Stimulated activated naive CD8-positive, alpha-beta T cell treated with anti-CD3 and anti-CD28 coated beads, Interleukin-15, Interleukin-2, amounts not matched to agents 100 ng/mL and 50 ng/mL, for 24 hours (primary cell): ENCODE data around the gene KCNAB3.

Experiments
- H3K27ac Mint-ChIP-seq: one replicate; pipeline ENCODE4 v1.8.0; 2021; ENCODE audit warnings: mild to moderate bottlenecking, mixed read lengths
- H3K27me3 Mint-ChIP-seq: one replicate; pipeline ENCODE4 v1.8.0; 2021; ENCODE audit warnings: mixed read lengths
- H3K36me3 Mint-ChIP-seq: one replicate; pipeline ENCODE4 v1.8.0; 2021; ENCODE audit warnings: low read depth, mixed read lengths
- H3K4me1 Mint-ChIP-seq: one replicate; pipeline ENCODE4 v1.8.0; 2021; ENCODE audit warnings: low read depth, mixed read lengths
- H3K4me3 Mint-ChIP-seq: one replicate; pipeline ENCODE4 v1.8.0; 2021; ENCODE audit warnings: mild to moderate bottlenecking, mixed read lengths
- H3K9me3 Mint-ChIP-seq: one replicate; pipeline ENCODE4 v1.8.0; 2021; ENCODE audit warnings: mixed read lengths

The KCNAB3 gene

DNA sequence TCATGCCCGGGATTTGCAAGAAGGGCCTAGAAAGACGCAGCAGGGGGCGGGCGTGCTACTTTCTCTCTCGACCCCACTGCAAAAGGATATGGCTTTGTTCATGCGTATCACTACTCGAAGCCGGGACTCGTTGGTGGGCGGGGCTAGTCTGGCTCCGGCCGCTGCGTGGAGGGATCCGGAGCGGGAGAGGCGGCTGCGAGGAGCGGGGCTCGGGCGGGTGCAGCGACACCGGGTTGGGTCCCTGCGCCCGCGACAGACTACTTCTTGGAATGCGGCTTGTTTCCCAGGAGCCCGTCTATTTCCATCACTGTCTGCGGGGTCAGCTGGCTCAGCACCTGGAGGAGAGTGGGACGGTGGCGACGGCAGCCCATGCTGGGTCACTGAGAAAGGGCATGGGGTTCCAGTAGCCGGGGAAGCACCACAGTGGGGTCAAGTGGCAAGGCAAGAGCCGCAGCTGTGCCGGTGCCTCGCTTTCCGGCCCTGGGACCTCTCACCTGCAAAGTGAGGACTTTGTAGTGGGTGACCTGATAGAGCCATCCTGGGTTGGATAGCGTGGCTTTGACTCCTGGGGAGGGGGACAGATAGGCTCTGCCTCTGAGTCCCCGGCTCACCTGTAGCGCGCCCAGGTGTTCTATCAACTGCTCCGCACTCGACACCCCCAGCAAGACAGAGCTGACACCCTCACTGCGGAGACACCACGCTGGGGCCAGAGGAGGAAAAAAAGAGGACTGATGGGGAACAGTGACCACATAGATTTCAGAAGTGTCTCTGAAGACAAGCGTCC is 6.6 kb downstream of the KCNAB3 start:
- Mint-ChIP-seq H3K36me3 (peaks cover 8% of the 10 kb centered on the region), H3K4me1 (peaks cover 21% of the 10 kb centered on the region), H3K27ac (peak overlapping the region; percentile 77), H3K9me3 (no peaks in the 10 kb centered on the region), H3K27me3 (no peaks in the 10 kb centered on the region), H3K4me3 (peak overlapping the region; percentile 63)

DNA sequence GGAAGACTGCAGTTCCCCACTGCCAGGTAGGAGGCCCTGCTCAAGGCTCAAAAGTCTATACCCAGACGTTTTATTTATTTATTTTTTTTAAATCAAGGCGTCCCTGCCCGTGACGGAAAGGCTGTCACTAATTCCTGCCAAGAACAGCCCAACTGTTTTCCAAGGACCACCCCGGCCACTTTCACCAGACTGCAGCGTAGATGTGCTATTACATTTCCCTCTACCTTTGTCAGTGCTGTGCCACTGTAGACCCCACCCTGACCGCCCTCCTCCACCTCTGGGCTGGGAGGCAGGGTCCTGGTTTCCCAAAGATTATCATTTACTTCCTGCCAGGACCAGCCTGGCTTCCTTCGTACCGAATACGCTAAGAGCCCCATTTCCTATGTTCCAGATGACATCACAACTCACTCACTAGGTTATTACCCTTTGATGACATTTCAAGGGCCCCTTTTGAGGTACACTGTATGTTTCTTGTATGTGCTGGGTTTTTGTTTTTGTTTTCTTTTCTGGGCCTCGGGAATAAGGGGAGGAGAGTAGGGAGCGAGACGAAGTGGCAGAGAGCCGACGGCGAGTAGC is 7.3 kb downstream of the KCNAB3 start:
- peak overlapping the region; percentile 63 for H3K4me3 Mint-ChIP-seq
- H3K4me1 Mint-ChIP-seq, result peaks cover 21% of the 10 kb centered on the region
- H3K27ac Mint-ChIP-seq, result peak overlapping the region; percentile 77
- peaks cover 5% of the 10 kb centered on the region for H3K36me3 Mint-ChIP-seq
- H3K9me3 Mint-ChIP-seq, result no peaks in the 10 kb centered on the region
- H3K27me3 Mint-ChIP-seq, result no peaks in the 10 kb centered on the region

DNA sequence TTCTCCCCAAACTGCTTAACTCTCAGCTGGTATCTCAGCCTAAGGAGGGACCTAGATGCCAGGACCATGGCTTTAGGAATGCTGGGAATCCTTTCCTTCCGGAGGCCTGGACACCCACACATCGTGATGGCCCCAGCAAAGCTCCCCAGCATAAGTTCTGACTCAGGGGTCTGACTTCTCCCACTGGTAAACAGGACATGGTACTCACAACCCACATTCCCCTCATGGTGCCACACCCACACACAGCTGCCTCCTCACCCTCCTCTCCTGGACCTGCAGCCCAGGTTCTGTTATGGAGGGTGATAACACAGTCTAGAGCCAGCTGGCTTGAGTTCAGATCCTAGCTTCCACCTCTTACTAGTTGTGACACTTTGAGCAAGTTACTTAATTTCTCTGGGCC is 12.8 kb downstream of the KCNAB3 start:
- Mint-ChIP-seq H3K4me3 (peak overlapping the region; percentile 48), H3K27me3 (no peaks in the 10 kb centered on the region), H3K36me3 (peaks cover 10% of the 10 kb centered on the region), H3K27ac (peak overlapping the region; percentile 19), H3K4me1 (peaks cover 38% of the 10 kb centered on the region), H3K9me3 (no peaks in the 10 kb centered on the region)

DNA sequence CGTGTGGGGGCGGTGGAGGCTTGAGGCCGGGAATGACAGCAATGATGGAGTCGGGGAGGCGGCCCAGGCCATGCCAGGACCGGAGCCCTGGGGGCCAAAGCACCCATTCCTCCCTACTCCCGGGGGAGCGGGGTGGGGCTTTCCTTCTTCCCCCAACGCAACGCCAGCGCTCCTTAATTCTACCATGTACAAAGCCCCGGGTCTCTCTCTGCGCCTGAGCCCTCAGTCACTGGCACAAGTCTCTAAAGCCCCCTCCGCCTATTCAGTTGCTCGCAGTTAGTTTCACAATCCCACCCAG is 13.3 kb downstream of the KCNAB3 start:
- Mint-ChIP-seq H3K27ac (peak overlapping the region; percentile 19), H3K9me3 (no peaks in the 10 kb centered on the region), H3K36me3 (peaks cover 13% of the 10 kb centered on the region), H3K4me1 (peaks cover 34% of the 10 kb centered on the region), H3K4me3 (peak overlapping the region; percentile 48), H3K27me3 (no peaks in the 10 kb centered on the region)

DNA sequence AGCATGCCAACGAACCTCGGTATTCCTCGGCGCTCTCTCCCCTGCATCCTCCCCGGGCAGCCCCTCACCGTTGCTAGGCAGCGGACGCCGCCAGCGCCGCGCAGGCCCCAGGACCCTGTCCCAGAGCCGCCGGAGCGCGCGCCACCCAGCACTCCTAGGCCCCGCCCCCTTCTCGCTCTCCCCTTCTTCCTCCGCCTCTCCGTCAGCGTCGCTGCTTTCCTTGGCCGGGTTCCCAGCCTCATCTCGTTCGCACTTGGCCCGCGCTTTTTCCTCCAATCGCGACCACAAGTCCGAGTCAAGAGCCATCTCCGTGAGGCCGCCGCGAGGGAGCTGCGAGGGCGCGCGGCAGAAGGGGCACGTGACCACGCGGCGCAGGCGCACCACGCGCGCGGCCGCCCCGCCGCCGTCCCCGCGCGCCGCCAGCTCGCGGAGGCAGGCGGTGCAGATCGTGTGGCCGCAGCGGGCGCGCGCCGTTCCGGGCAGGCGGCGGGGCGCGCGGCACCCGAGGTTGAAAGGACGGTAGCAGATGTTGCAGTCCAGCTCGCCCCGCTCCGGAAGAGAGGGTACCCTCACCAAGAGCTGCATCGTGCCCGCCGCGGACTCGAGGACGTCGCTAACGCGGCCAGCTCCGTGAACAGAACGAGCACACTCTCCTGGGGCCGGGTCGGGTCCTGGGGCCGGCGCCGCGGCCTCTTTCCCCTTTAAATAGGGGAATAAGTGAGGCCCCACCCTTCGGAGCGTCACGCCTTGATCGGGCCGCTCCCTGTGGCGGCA is 13.9 kb downstream of the KCNAB3 start, which contains the start of gene RNF227:
Gene RNF227 (minus strand): TSS at position 679 of the 774 bp plus-strand sequence. CDS start 94 bp downstream, at position 585.
- Mint-ChIP-seq H3K9me3 (no peaks in the 10 kb centered on the region), H3K27ac (peak within 1 kb of the TSS; percentile 88), H3K27me3 (no peaks in the 10 kb centered on the region), H3K4me1 (peaks cover 33% of the 10 kb centered on the region), H3K36me3 (peaks cover 18% of the 10 kb centered on the region), H3K4me3 (peak within 1 kb of the TSS; percentile 90)

DNA sequence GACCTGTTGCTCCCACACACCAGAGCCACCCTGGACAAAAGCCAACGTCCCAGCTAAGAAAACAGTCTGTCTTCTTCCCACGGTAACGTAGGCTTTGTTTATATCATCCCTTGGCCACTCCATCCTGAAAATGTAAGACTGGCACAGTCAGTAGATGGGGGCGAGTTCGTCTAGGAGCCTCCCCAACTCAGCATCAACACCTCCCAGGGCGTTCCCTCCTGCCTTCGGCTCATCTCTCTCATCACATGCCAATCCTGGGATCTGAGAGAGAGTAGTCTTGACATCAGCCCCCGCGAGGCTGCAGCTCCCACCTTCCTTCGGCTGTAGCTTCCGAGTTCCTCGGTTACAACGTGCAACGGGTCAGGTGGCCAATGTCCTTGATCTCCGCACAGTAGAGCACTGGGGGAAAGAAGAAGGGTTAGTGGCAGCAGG is 14.5 kb downstream of the KCNAB3 start:
- Mint-ChIP-seq H3K36me3 (peaks cover 24% of the 10 kb centered on the region), H3K9me3 (no peaks in the 10 kb centered on the region), H3K27me3 (no peaks in the 10 kb centered on the region), H3K27ac (peak overlapping the region; percentile 88), H3K4me1 (peaks cover 33% of the 10 kb centered on the region), H3K4me3 (peak overlapping the region; percentile 90)

DNA sequence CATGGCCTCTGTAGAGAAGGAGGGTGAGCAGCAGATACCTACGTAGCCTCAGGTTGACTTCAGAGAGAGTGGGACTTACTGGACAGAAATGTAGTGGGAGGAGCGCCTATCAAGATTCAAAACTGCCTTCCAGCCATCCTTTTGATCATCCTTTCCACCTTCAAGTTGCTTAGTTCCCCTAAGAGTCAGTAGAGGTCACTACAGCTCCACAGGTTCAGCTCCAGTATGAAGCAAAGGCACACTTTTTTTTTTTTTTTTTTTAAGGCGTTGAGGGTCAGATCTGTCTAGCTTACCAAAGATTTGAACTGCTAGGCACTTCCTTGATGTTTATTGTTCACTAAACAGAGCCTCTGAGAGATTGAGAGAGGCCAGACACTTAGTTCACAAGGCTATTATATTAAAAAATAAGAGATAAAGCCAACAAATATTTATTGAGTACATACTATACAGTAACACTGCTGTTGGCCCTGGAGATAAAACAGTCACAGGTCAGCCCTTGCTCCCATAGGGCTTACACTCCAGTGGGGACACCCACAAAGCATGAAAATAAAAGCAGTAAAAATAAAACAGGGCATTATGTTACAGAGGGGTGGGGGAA is 16.6 kb downstream of the KCNAB3 start:
- peak overlapping the region; percentile 48 for H3K4me3 Mint-ChIP-seq
- H3K27ac Mint-ChIP-seq, result peak overlapping the region; percentile 73
- H3K4me1 Mint-ChIP-seq, result peaks cover 33% of the 10 kb centered on the region

DNA sequence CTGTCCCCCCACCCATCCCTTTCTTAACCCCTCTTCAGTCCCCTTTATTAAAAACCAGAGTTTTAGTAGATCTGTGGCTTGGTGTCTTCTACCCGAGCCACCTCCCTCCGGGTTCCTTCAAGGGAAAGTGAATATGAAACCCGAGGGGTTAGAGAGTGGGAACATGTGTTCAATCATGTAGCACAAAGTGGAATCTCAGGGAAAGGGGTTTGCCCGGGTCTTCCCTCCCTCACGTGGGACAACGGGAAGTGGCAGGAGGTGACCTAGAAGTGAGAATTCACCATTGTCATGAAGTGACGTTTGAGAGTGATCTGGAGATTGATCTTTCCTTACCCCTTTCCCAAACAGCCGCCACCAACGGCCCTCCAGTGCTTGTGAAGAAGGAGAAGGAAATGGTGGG is 18.5 kb downstream of the KCNAB3 start:
- H3K27ac Mint-ChIP-seq, result peak overlapping the region; percentile 23
- peaks cover 47% of the 10 kb centered on the region for H3K36me3 Mint-ChIP-seq
- H3K27me3 Mint-ChIP-seq, result no peaks in the 10 kb centered on the region
- no peaks in the 10 kb centered on the region for H3K9me3 Mint-ChIP-seq
- peaks cover 24% of the 10 kb centered on the region for H3K4me1 Mint-ChIP-seq
- no peak overlapping the region for H3K4me3 Mint-ChIP-seq

More for the DNA sequence above, 16.6 kb downstream of the KCNAB3 start:
- H3K36me3 Mint-ChIP-seq, result peaks cover 35% of the 10 kb centered on the region
- H3K27me3 Mint-ChIP-seq, result no peaks in the 10 kb centered on the region
- H3K9me3 Mint-ChIP-seq, result no peaks in the 10 kb centered on the region

DNA sequence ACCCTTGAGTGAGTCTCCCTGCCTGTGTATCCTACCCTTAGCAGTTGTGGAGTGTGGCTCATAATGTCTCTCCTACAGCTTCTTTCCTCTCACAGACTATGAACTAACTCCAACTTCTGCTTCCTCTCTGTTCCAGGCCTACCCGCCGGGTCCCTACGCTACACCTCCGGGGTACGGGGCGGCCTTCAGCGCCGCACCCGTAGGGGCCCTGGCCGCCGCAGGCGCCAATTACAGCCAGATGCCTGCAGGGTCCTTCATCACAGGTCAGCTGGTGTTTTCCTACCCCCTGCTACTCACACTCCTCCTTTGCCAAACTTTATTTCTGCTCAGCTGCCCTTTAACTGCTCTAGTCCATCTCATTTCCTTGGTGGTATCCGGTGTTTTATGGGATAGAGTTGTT is 18.9 kb downstream of the KCNAB3 start:
- H3K4me1 Mint-ChIP-seq, result peaks cover 24% of the 10 kb centered on the region
- H3K36me3 Mint-ChIP-seq, result peaks cover 47% of the 10 kb centered on the region
- H3K27me3 Mint-ChIP-seq, result no peaks in the 10 kb centered on the region
- H3K27ac Mint-ChIP-seq, result peak overlapping the region; percentile 23
- no peak overlapping the region for H3K4me3 Mint-ChIP-seq
- no peaks in the 10 kb centered on the region for H3K9me3 Mint-ChIP-seq

DNA sequence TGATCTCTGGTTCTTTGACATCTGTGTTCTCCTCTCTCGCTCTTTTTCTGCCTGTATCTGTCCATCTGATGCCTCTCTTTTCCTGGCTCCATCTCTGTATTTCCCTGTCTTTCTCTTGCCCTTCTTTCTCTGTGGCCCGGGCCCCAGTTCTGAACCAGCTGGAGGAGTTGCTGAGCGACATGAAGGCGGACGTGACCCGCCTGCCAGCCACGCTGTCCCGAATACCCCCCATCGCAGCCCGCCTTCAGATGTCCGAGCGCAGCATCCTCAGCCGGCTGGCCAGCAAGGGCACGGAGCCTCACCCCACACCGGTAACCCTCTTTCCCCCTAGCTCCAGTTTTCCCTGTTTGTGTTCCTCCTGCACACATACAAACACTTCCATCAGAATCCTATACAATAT is 19.4 kb downstream of the KCNAB3 start:
- H3K27me3 Mint-ChIP-seq, result no peaks in the 10 kb centered on the region
- H3K4me1 Mint-ChIP-seq, result peaks cover 20% of the 10 kb centered on the region
- no peaks in the 10 kb centered on the region for H3K9me3 Mint-ChIP-seq
- H3K27ac Mint-ChIP-seq, result no peak overlapping the region
- H3K36me3 Mint-ChIP-seq, result peaks cover 49% of the 10 kb centered on the region
- H3K4me3 Mint-ChIP-seq, result no peak overlapping the region

DNA sequence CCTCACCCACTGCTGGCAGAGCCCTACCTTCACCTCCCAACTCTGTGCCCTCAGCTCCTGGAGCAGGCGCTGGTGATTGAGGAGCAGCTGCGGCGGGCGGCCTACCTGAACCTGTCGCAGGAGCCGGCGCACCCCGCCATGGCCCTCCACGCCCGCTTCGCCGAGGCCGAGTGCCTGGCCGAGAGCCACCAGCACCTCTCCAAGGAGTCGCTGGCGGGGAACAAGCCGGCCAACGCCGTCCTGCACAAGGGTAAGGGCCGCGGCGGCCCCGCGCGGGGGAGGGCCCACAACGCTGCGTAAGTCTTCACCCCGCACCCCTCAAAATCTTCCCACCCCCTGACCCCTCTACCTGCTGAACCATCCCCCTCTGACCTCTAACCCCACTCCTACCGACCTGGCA is 20.6 kb downstream of the KCNAB3 start:
- peaks cover 11% of the 10 kb centered on the region for H3K4me1 Mint-ChIP-seq
- no peaks in the 10 kb centered on the region for H3K9me3 Mint-ChIP-seq
- no peak overlapping the region for H3K4me3 Mint-ChIP-seq
- H3K27ac Mint-ChIP-seq, result no peak overlapping the region
- no peaks in the 10 kb centered on the region for H3K27me3 Mint-ChIP-seq
- peaks cover 60% of the 10 kb centered on the region for H3K36me3 Mint-ChIP-seq

DNA sequence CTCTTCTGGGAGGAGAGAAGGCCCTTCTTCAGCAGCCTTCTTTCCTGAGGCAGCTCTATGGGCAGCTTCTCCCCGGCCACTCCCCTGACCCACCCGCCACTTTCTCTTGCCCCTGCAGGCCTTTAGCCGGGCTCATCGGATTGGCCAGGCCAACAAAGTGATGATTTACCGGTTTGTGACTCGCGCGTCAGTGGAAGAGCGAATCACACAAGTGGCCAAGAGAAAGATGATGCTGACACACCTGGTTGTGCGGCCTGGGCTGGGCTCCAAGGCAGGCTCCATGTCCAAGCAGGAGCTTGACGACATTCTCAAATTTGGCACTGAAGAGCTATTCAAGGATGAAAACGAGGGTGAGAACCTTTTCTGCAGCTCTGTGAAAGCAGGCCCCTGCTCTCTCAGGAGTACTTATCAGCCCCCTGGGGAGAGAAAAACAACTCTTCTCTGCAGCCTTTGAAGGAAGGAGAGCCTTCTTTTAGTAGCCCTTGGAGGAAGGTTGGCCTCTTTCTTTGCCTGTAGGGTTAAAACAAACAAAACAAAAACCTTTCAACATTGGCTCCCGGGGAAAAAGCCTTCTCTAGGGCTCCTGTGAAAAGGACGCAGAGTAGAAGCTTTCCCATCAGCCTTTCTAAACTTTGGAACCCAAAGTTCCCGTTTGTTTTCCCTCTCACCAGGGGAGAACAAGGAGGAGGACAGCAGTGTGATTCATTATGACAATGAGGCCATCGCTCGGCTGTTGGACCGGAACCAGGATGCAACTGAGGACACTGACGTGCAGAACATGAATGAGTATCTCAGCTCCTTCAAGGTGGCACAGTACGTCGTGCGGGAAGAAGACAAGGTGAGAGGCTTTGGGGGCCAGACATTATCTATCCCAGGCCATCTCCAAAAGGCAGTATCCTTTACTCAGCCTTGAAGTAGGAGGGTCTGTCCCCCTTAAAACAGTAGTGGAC is 26.2 kb downstream of the KCNAB3 start:
- Mint-ChIP-seq H3K27ac (no peak overlapping the region), H3K4me3 (no peak overlapping the region), H3K9me3 (no peaks in the 10 kb centered on the region), H3K27me3 (no peaks in the 10 kb centered on the region), H3K36me3 (peaks cover 71% of the 10 kb centered on the region), H3K4me1 (no peaks in the 10 kb centered on the region)

DNA sequence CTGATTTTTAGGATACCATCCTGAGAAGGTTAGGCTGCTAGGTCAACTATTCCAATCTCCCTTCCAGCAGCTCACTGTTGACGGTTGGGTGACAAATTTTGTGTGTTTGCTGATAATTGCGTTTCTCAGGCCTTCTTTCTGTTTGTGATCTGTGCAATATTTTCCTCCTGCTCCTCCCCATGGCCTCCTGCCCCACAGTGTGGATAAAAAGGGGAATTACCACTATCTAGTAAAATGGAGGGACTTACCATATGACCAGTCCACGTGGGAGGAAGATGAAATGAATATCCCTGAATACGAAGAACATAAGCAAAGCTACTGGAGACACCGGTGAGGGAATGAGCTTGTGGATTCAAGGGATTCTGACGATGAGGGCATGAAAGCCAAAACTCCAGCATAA is 31.9 kb downstream of the KCNAB3 start:
- no peaks in the 10 kb centered on the region for H3K27me3 Mint-ChIP-seq
- H3K4me3 Mint-ChIP-seq, result peak overlapping the region; percentile 7
- peak overlapping the region; percentile 88 for H3K27ac Mint-ChIP-seq
- peaks cover 76% of the 10 kb centered on the region for H3K36me3 Mint-ChIP-seq
- no peaks in the 10 kb centered on the region for H3K9me3 Mint-ChIP-seq
- H3K4me1 Mint-ChIP-seq, result peaks cover 13% of the 10 kb centered on the region

DNA sequence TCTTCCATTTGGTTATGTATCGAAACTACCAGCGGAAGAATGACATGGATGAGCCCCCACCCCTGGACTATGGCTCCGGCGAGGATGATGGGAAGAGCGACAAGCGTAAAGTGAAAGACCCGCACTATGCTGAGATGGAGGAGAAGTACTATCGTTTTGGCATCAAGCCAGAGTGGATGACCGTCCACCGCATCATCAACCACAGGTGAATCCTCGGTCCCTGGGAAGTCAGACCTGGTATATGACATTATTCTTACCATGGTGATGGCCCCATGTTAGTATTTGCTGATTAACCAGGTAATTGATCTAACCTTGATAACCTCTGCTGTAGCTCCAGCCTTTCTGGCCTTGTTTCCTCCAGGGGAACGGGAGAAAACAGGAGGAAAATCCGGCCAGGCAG is 32.6 kb downstream of the KCNAB3 start:
- peaks cover 13% of the 10 kb centered on the region for H3K4me1 Mint-ChIP-seq
- H3K27me3 Mint-ChIP-seq, result no peaks in the 10 kb centered on the region
- H3K27ac Mint-ChIP-seq, result peak overlapping the region; percentile 88
- H3K36me3 Mint-ChIP-seq, result peaks cover 73% of the 10 kb centered on the region
- no peaks in the 10 kb centered on the region for H3K9me3 Mint-ChIP-seq
- H3K4me3 Mint-ChIP-seq, result no peak overlapping the region
